NCI-H2196 treated with DMSO at 0.1 percent for 48 hours (cell line): ENCODE measurements around the gene PYROXD2.
A peak's percentile ranks its signal among the peaks of the same experiment; 100 is the strongest.
"Not testable (repeated sequence)": the region's sequence is repeated elsewhere in the genome, so short reads cannot be mapped to it uniquely, and the experiment has no call there.

Source experiments
- DNase-seq: peaks from one replicate; lab custom pipeline; 2025; ENCODE audit not compliant: unreplicated experiment; lab: John Stamatoyannopoulos, UW

PYROXD2 gene

GRCh38 chr10:98396096-98397063 lies 18.6 kb downstream of the PYROXD2 start:
- no peak for DNase-seq

GRCh38 chr10:98394851-98395440 lies 20.0 kb downstream of the PYROXD2 start:
- DNase-seq = no peak

DNA sequence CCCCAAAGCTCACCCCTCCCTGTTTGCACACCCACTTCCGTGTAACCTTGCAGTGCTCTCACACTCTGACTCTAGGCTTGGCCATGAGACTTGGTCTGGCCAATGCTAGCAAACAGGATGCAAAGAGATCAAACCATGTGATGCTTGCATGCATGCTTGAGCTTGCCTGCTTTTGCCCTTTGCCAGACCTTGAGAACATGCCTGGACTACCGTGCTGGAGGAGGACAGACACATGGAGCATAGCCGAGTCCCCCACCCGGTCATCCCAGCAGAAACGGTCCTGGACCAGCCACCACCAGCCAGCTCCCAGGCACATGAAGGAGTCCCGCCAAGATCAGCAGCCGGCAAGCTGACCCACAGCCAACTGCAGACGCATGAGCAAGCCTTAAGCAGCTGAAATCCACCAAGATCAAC lies 23.4 kb downstream of the PYROXD2 start:
- no peak for DNase-seq

GRCh38 chr10:98391065-98391464 lies 23.9 kb downstream of the PYROXD2 start:
- DNase-seq = no peak

GRCh38 chr10:98390406-98390805 lies 24.6 kb downstream of the PYROXD2 start:
- no peak for DNase-seq

GRCh38 chr10:98389398-98389797 lies 25.6 kb downstream of the PYROXD2 start:
- no peak for DNase-seq

GRCh38 chr10:98388101-98388655 lies 26.8 kb downstream of the PYROXD2 start:
- no peak for DNase-seq

DNA sequence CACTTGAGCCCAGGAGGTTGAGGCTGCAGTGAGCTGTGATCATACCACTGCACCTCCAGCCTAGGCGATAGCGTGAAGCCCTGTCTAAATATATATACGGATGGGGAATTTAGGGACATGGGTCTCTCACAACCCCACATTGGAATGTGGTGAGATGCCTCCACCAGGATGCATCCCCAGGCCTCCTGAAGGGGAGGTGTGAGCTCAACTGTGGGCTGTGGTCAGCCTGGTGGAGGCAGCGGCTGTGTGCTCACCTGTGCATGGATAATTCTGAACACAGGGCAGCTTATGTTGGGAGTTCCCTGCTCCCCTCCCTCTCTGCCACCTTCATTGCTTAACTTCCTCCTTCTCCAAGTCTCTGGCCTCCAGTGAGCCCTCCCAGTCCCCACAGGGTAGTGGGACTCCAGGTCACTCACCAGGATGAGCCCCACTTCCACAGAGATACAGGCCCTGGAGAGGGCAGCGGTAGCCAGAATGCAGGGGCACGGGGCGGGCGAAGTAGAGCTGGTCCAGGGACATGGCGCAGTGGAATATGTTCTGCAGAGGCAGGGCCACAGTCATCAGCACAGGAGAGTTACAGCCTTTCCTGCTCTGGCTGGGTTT lies 30.4 kb downstream of the PYROXD2 start:
- no peak for DNase-seq

DNA sequence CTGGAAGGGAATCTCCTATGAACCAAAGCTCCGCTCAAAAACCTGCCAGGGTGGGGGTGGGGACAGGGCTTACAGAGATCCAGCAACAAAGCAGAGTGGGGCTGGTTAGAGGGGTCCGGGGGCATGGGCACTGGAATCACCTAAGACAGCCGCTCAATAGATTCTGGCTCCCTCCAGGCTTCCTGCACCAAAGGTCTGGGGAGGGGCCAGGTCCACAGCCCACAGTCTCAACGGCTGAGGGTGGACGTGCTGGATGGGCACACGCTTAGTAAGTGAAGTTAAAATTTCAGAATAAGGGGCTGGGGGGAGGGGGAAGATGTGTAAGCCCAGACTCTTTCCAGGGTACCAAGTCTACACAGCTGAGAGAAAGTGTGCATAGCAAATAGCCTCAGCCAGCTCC lies 31.1 kb downstream of the PYROXD2 start:
- no peak for DNase-seq

DNA sequence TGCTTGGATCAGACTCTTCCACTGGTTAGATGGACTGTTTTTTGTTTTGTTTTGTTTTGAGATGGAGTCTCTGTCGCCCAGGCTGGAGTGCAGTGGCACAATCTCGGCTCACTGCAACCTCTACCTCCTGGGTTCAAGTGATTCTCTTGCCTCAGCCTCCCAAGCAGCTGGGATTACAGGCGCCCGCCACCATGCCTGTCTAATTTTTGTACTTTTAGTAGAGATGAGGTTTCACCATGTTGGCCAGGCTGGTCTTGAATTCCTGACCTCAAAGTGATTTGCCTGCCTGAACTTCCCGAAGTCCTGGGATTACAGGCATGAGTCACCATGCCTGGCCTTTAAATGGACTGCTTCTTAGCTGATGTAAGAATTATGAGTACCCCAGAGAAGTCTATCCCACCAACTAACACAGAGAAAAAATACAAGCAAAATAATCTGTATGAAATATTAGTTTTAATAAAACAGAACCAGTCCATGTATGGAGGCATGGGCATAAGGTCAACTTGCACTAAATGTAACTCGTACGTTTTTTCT lies 31.8 kb downstream of the PYROXD2 start:
- DNase-seq = not testable (repeated sequence)

- no peak for DNase-seq
These were observed 32.3 kb downstream of the PYROXD2 start for GRCh38 chr10:98382691-98383101.

- DNase-seq = no peak
These were observed 34.3 kb downstream of the PYROXD2 start for GRCh38 chr10:98380493-98381339.

- DNase-seq = no peak
These were observed 36.3 kb downstream of the PYROXD2 start for GRCh38 chr10:98378722-98379121.

- DNase-seq = no peak
These were observed 37.4 kb downstream of the PYROXD2 start for GRCh38 chr10:98377536-98377935.

- no peak for DNase-seq
These were observed 38.0 kb downstream of the PYROXD2 start for GRCh38 chr10:98377001-98377400.

DNA sequence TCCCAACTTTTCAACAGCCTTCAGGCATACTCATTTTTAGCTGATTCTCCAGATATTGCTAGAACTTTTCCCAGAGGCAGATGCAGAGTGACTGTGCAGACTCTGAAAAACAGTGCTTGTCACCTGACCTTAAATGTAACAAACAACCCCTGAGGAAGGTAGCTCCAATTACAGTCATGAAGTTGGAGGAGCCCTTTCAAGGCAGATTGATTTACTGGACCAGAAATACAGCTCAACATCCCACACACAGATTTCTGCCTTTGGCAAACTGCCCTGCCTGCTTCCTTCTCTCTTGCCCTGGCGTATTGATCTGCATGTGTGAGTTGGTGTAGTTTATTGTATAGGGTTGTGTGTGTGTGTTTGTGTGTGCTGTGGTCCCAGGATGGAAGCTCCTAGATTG lies 38.5 kb downstream of the PYROXD2 start:
- DNase-seq = peak; percentile 31

DNA sequence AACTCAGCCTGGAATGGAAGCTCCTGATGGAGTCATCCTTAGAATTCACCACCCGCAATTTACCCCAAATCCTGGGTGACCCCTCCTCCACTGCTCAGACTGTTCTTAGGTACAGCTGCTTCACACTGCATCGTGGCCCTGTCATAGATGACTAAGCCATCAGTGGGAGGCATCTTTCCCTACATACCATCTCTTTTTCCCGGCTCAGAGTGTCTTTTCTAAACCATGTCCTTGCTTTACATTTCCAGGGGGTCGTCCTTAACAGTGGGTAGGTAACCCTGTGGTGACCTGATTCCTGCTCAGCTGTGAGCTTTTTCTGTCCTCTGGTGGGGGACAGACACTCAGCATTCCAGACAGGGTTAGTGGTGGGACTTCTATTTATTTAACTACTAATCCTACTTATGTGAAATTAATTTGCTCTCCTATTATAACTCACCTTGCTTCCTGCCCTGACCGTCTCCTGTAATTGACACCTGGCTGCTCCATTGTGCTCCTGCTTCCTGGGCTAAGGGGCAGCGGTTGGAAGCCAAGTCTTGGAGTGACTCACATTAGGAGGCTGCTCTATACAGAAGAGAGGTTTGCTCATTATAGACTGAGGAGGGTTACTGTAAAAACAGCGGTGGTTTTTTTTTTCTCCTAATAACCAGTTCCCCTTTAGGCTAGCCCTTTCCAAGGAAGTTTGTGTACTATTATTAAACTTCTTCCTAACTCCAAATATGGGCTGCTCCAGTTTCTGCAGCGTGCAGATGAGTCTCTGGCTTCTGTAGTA lies 40.6 kb downstream of the PYROXD2 start:
- peak; percentile 54 for DNase-seq

GRCh38 chr10:98373260-98374040 lies 41.5 kb downstream of the PYROXD2 start:
- DNase-seq = no peak
